Measurements from ENCODE around the gene STX8.
"Not testable (repeated sequence)": the region's sequence is repeated elsewhere in the genome, so short reads cannot be mapped to it uniquely, and the experiment has no call there.

Gene STX8

GRCh38 chr17:9499041-9499440 lies 76.6 kb downstream of the STX8 start:
- no peak for DNase-seq (ENCODE audit: low spot score)

GRCh38 chr17:9498490-9498889 lies 77.1 kb downstream of the STX8 start:
- no peak for DNase-seq (ENCODE audit: low spot score)

GRCh38 chr17:9488556-9488955 lies 87.1 kb downstream of the STX8 start:
- DNase-seq (ENCODE audit: low spot score) = no peak

GRCh38 chr17:9487406-9487805 lies 88.2 kb downstream of the STX8 start:
- no peak for DNase-seq (ENCODE audit: low spot score)

- DNase-seq (ENCODE audit: low spot score) = peak; percentile 8
Observed at GRCh38 chr17:9484789-9485188, 90.8 kb downstream of the STX8 start.

GRCh38 chr17:9479964-9480363 lies 95.7 kb downstream of the STX8 start:
- no peak for DNase-seq (ENCODE audit: low spot score)

GRCh38 chr17:9478889-9479288 lies 96.7 kb downstream of the STX8 start:
- DNase-seq (ENCODE audit: low spot score) = no peak

- no peak for DNase-seq (ENCODE audit: low spot score)
Observed at GRCh38 chr17:9475101-9475658, 100.4 kb downstream of the STX8 start.

- peak; percentile 2 for DNase-seq (ENCODE audit: low spot score)
Observed at GRCh38 chr17:9473711-9474110, 101.9 kb downstream of the STX8 start.

- DNase-seq (ENCODE audit: low spot score) = no peak
Observed at GRCh38 chr17:9472541-9472940, 103.1 kb downstream of the STX8 start.

- DNase-seq (ENCODE audit: low spot score) = no peak
Observed at GRCh38 chr17:9472094-9472493, 103.5 kb downstream of the STX8 start.

GRCh38 chr17:9470171-9470570 lies 105.4 kb downstream of the STX8 start:
- no peak for DNase-seq (ENCODE audit: low spot score)

GRCh38 chr17:9468937-9469336 lies 106.7 kb downstream of the STX8 start:
- no peak for DNase-seq (ENCODE audit: low spot score)

- no peak for DNase-seq (ENCODE audit: low spot score)
Observed at GRCh38 chr17:9468532-9468931, 107.1 kb downstream of the STX8 start.

GRCh38 chr17:9467518-9467917 lies 108.1 kb downstream of the STX8 start:
- no peak for DNase-seq (ENCODE audit: low spot score)

GRCh38 chr17:9465210-9465921 lies 110.3 kb downstream of the STX8 start:
- DNase-seq (ENCODE audit: low spot score) = no peak

GRCh38 chr17:9457005-9457404 lies 118.6 kb downstream of the STX8 start:
- DNase-seq (ENCODE audit: low spot score) = no peak

- DNase-seq (ENCODE audit: low spot score) = no peak
Observed at GRCh38 chr17:9456330-9456729, 119.3 kb downstream of the STX8 start.

- no peak for DNase-seq (ENCODE audit: low spot score)
Observed at GRCh38 chr17:9451934-9452333, 123.7 kb downstream of the STX8 start.

- DNase-seq (ENCODE audit: low spot score) = not testable (repeated sequence)
Observed at GRCh38 chr17:9447298-9447697, 128.3 kb downstream of the STX8 start.

GRCh38 chr17:9446528-9446927 lies 129.1 kb downstream of the STX8 start:
- no peak for DNase-seq (ENCODE audit: low spot score)

- no peak for DNase-seq (ENCODE audit: low spot score)
Observed at GRCh38 chr17:9445424-9445823, 130.2 kb downstream of the STX8 start.

GRCh38 chr17:9444687-9445086 lies 130.9 kb downstream of the STX8 start:
- no peak for DNase-seq (ENCODE audit: low spot score)

- no peak for DNase-seq (ENCODE audit: low spot score)
Observed at GRCh38 chr17:9443811-9444210, 131.8 kb downstream of the STX8 start.

Data from RKO (cell line).